Gastrocnemius medialis (tissue), 4 donors: Measurements from ENCODE around the gene ROBO4.

ENCODE experiments used
- CTCF ChIP-seq, 5 experiments: fragments of 450-650 bp in 3 of 5; fragments of 200-600 bp in 2 of 5; sonication (generic) in 2 of 5; IDR thresholded peaks in 4 of 5; conservative IDR thresholded peaks in 1 of 5; 1 replicate in 4 of 5; 2 replicates in 1 of 5; pipeline ENCODE4 v1.5.1; 2016 to 2019; ENCODE audit warnings: antibody characterized with exemption in 5 of 5, mild to moderate bottlenecking in 3 of 5, moderate library complexity in 3 of 5
- POLR2A ChIP-seq, 2 donors: fragments of 450-650 bp; IDR thresholded peaks; one replicate each; pipeline ENCODE4 v1.6.1; 2017; ENCODE audit warnings: antibody characterized with exemption in 2 of 2, mild to moderate bottlenecking in 2 of 2, moderate library complexity in 2 of 2

GRCh38 chr11:124897674-124898262 is at the start of gene ROBO4:
- TF ChIP-seq CTCF (IDR thresholded peaks at IDR 0.05 in 4 of 5, conservative IDR thresholded peaks at IDR 0.05 in 1 of 5) = no peak
- TF ChIP-seq POLR2A (IDR thresholded peaks at IDR 0.05) = no peak
